Fibroblast of the aortic adventitia (primary cell): ENCODE measurements around the gene PAX5. TPM values are rescaled to one million over a fixed set of nuclear protein-coding genes. Genes with fewer than 3 reads are reported as not detected.

Experiments
- DNase-seq: peaks from one replicate; pipeline ENCODE4 v3.0.0-alpha.2; 2010; ENCODE audit warnings: low read depth
- H3K4me3 ChIP-seq: 2 replicates; pipeline ENCODE4 v1.5.1; 2011; ENCODE audit warnings: low read depth, mild to moderate bottlenecking, control low read depth, low read length, moderate library complexity
- CTCF ChIP-seq: IDR thresholded peaks from 2 replicates; pipeline ENCODE4 v1.5.1; 2011; ENCODE audit warnings: mild to moderate bottlenecking, low read length, control low read depth, inconsistent platforms; ENCODE audit not compliant: insufficient read depth
- total RNA-seq: library from RNA; depleted of rRNA; stranded (reverse); fragments of >200 nt; gene quantifications from 2 replicates; pipeline ENCODE4 v1.2.3, GENCODE V29; 2012; ENCODE audit warnings: low replicate concordance

Gene PAX5
- total RNA-seq, 1 donor = not detected

DNA sequence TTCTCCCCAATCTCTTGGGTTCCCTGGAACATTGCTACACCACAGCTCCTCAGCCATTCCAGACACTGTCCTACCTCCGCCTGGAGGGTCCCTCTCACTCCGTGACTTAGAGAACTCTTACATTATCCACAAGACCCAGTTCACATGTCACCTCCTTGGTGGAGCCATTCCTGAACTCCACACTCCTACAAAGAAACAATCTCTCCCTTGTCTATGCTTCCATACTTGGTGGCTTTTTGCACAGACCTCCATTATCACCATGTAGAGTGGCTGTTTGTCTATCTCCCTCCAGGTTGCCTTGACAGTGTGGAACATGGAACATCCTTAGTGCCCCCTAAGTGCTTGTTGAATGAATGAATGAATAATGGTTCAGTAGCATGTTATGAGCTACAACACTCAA is 105.9 kb downstream of the PAX5 start:
- no peak for DNase-seq
- no peak overlapping the region for H3K4me3 ChIP-seq
- no peak for TF ChIP-seq CTCF

DNA sequence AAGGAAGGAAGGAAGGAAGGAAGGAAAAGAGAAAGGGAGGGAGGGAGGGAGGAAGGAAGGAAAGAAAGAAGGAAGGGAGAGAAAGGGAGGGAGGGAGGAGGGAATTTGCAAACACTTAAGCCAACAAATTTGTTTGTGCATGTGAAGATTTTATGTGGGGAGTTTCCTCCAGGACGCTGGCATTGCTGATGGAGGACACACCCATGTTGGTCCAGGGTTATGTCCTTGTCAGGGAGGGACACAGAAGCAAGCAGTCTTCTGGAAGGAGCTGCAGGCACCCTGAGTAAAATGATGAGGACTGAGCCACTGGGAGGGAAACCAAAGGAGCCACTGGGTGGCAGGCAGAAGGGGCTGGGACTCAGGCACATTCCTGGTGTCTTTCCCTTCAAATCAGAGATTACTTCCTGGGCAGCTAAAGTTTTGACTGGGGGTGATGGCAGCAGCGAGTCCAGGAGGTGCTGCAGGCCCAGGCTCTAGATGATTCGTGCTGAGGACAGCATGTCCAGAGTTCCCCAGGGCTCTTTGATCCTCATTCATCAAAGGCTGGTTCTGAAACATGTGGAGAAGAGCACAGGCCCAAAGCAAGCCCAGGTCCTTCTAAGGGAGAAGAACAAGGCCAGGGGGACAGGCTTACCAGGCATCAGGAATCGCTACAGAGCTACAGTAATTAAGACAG is 109.2 kb downstream of the PAX5 start:
- no peak overlapping the region for H3K4me3 ChIP-seq
- no peak for TF ChIP-seq CTCF
- DNase-seq = no peak

- H3K4me3 ChIP-seq = no peak overlapping the region
- no peak for TF ChIP-seq CTCF
- peak; percentile 73 for DNase-seq
These were observed 110.0 kb downstream of the PAX5 start for GRCh38 chr9:36924071-36924470.

DNA sequence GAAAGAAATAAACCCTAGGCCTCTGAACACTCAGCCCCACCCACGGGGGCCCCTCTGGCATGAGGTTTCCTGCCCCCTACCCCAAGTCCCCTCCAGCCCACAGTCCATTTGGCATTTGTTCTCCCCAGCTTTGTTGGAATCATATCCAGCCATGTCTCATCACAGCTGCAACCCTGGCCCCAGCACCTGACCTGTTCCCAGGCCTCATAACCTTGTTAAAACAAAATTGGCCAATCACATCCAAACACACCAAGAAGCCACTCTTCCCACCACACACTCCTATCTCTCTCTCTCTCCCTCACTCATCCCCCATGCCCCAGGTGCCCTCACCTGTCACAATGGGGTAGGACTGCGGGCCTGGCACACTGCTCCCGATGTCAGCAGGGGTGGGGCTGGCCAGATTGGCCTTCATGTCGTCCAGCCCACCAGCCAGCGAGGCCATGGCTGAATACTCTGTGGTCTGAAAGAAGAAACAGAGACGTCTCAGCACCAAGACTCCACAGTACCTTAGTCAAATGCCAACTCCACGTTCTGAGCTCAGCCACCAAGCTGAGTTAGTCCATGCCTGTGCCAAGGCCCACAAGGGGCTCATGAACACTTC is 110.9 kb downstream of the PAX5 start:
- no peak for TF ChIP-seq CTCF
- no peak for DNase-seq
- no peak overlapping the region for H3K4me3 ChIP-seq

DNA sequence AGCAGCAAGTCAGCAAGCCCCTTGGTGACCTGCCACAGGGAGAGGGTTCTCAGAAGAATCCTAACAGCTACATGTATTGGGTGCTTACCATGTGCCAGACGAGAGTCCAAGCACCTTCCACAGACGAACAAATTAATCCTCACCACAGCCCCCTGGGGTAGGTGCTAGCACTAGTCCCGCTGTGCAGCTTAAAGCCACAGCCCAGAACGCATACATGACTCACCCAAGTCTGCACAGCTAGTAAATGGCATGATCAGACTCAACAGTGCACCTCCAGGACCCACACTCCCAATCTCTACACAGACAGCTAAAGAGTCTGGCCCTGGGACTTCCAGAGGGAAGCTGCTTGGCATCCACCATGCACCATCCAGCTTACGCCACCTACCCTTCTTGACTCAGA is 111.5 kb downstream of the PAX5 start:
- TF ChIP-seq CTCF = no peak
- H3K4me3 ChIP-seq = no peak overlapping the region
- no peak for DNase-seq

GRCh38 chr9:36914212-36914577 is 119.9 kb downstream of the PAX5 start:
- TF ChIP-seq CTCF = no peak
- DNase-seq = no peak

More at GRCh38 chr9:36914212-36914577, 119.9 kb downstream of the PAX5 start:
- no peak overlapping the region for H3K4me3 ChIP-seq
